OCI-LY3 (cell line): ENCODE results near the gene COL8A2.

ENCODE experiments used
- H2AFZ ChIP-seq: fragments of 200-600, 300-600 bp; shearing (Covaris generic); 2 replicates; pipeline ENCODE4 v1.6.0; 2014; ENCODE audit warnings: antibody characterized with exemption, low read depth, low read length
- H3K27ac ChIP-seq: fragments of 200-600, 300-600 bp; sonication (generic); 2 replicates; pipeline ENCODE4 v1.5.1; 2014; ENCODE audit warnings: mild to moderate bottlenecking, low read length, moderate library complexity, mixed read lengths
- H3K27me3 ChIP-seq: fragments of 200-600, 300-600 bp; sonication (generic); 2 replicates; pipeline ENCODE4 v1.6.1; 2014; ENCODE audit warnings: low read depth, low read length, mixed read lengths
- H3K36me3 ChIP-seq: fragments of 200-600, 300-600 bp; sonication (generic); replicated peaks from 2 replicates; pipeline ENCODE3; 2014; ENCODE audit warnings: low read depth, low read length, mixed read lengths
- H3K4me1 ChIP-seq: fragments of 300-600, 200-600 bp; sonication (generic); 2 replicates; pipeline ENCODE4 v1.6.1; 2014; ENCODE audit warnings: low read length, mixed read lengths
- H3K4me2 ChIP-seq: fragments of 200-600, 300-600 bp; sonication (generic); 2 replicates; pipeline ENCODE4 v1.6.1; 2014; ENCODE audit warnings: low read length, mixed read lengths
- H3K4me3 ChIP-seq: fragments of 300-600, 200-600 bp; sonication (generic); 2 replicates; pipeline ENCODE4 v1.5.1; 2014; ENCODE audit warnings: antibody characterized with exemption, mild to moderate bottlenecking, low read length, moderate library complexity
- H3K79me2 ChIP-seq: fragments of 300-600, 200-600 bp; shearing (Covaris generic); 2 replicates; pipeline ENCODE4 v1.6.1; 2014; ENCODE audit warnings: mild to moderate bottlenecking, low read length, mixed read lengths
- H3K9ac ChIP-seq: fragments of 300-600, 200-600 bp; shearing (Covaris generic); 2 replicates; pipeline ENCODE4 v1.6.0; 2014; ENCODE audit warnings: mild to moderate bottlenecking, low read length, moderate library complexity
- H3K9me3 ChIP-seq: fragments of 200-600, 300-600 bp; shearing (Covaris generic); 2 replicates; pipeline ENCODE4 v1.6.1; 2014; ENCODE audit warnings: low read length, mixed read lengths; ENCODE audit not compliant: insufficient read depth
- H4K20me1 ChIP-seq: fragments of 200-600, 300-600 bp; sonication (generic); 2 replicates; pipeline ENCODE4 v1.6.1; 2016; ENCODE audit warnings: low read length, mixed read lengths; ENCODE audit not compliant: insufficient read depth
- CTCF ChIP-seq: fragments of 200-600, 300-600 bp; sonication (generic); IDR thresholded peaks from 2 replicates; pipeline ENCODE4 v1.5.1; 2014; ENCODE audit warnings: antibody characterized with exemption, low read length, low read depth
- EZH2phosphoT487 ChIP-seq: fragments of 200-600 bp; shearing (Covaris generic); IDR thresholded peaks from 2 replicates; pipeline ENCODE4 v1.6.1; 2018; ENCODE audit warnings: antibody characterized with exemption, mixed run types, low read depth

The COL8A2 gene

DNA sequence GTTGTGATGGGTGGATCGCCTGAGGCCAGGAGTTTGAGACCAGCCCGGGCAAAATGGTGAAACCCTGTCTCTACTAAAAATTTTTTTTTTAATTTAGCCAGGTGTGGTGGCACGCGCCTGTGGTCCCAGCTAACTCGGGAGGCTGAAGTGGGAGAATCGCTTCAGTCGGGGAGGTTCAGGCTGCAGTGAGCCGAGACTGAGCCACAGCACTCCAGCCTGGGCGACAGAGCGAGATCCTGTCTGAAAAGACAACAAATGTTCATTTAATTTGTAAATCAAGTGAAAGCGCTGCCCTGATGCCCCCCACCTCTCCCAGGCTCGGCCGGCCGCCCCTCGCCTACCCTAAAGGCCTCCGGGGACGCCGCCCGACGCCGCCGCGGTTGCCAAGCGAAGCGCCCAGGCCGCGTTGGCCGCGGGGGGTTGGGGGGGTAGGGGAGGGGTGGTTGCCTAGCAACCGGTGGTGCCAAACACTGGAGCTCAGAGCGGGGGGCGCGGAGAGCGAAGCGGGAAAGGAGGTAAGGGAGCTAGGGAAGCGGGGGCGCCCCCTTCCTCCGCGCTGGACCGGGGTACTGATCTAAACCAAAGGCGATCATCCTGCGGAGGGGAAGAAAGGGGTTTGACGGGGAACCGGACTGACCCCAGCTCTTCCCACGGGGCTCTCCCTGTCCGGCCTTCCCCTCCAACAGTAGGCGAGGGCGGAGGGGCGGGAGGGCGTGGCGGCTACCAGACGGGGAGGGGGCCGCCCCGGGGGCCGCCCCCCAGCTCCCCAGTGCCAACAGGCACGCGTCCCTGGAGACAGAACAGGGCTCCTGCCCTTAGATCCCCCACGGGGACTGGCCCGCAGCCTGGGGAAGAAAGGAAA lies 41.2 kb downstream of the COL8A2 start, which contains the start of gene TEKT2:
Gene TEKT2, plus strand, starts transcription at position 460 of the 862 bp plus-strand sequence. CDS start 828 bp downstream, outside the sequence.
- H3K27me3 ChIP-seq, result no peaks in the 10 kb centered on the region
- TF ChIP-seq CTCF, result no peak
- no peak for TF ChIP-seq EZH2phosphoT487
- no peak within 1 kb of the TSS for H3K4me3 ChIP-seq
- H3K9me3 ChIP-seq, result no peaks in the 10 kb centered on the region
- H3K36me3 ChIP-seq, result no peaks in the 10 kb centered on the region
- no peaks in the 10 kb centered on the region for H3K4me1 ChIP-seq
- no peak within 1 kb of the TSS for H2AFZ ChIP-seq
- H4K20me1 ChIP-seq, result no peaks in the 10 kb centered on the region
- no peak within 1 kb of the TSS for H3K9ac ChIP-seq
- peaks cover 1% of the 10 kb centered on the region for H3K79me2 ChIP-seq
- no peak within 1 kb of the TSS for H3K4me2 ChIP-seq
- no peak within 1 kb of the TSS for H3K27ac ChIP-seq

- no peaks in the 10 kb centered on the region for H4K20me1 ChIP-seq
- H3K4me2 ChIP-seq, result no peak overlapping the region
- H3K36me3 ChIP-seq, result no peaks in the 10 kb centered on the region
- no peak overlapping the region for H3K27ac ChIP-seq
- H3K9me3 ChIP-seq, result no peaks in the 10 kb centered on the region
- no peak for TF ChIP-seq EZH2phosphoT487
- H2AFZ ChIP-seq, result no peak overlapping the region
- H3K79me2 ChIP-seq, result no peaks in the 10 kb centered on the region
- no peaks in the 10 kb centered on the region for H3K27me3 ChIP-seq
- H3K4me3 ChIP-seq, result no peak overlapping the region
- H3K9ac ChIP-seq, result no peak overlapping the region
- H3K4me1 ChIP-seq, result no peaks in the 10 kb centered on the region
Observed at GRCh38 chr1:36083219-36083618, 41.8 kb downstream of the COL8A2 start.

DNA sequence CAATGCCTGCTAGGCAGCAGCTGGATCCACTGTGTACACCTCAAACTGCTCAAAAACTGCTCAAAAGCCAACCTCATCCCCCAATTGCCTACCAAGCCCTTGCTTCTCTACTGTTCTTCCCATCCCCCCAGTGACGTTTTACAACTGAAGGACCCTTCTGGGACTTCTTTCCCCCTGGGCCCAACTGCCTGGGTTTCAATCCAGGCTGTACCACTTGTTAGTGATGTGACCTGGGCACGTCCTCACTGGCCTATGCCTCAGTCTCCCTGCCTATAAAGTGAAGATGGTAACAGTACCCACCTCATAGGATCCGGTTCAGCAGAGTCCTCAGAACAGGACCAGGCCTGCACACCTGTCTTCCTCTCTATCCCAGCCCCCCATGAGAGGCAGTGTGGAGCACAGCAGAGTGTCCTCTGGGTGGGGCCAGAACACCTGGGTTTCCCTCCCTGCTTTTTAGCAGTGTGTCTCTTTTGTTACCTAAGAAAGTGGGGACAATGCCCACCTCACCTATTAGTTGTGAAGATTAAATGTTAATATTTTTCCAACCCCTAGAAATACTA lies 43.0 kb downstream of the COL8A2 start:
- Histone ChIP-seq H3K27ac (no peak overlapping the region), H3K27me3 (no peaks in the 10 kb centered on the region), H3K4me2 (no peak overlapping the region), H2AFZ (no peak overlapping the region), H3K4me1 (no peaks in the 10 kb centered on the region), H3K4me3 (no peak overlapping the region), H3K79me2 (no peaks in the 10 kb centered on the region), H3K36me3 (no peaks in the 10 kb centered on the region), H3K9me3 (no peaks in the 10 kb centered on the region), H3K9ac (no peak overlapping the region), H4K20me1 (no peaks in the 10 kb centered on the region)
- TF ChIP-seq CTCF (no peak), EZH2phosphoT487 (no peak)

- no peaks in the 10 kb centered on the region for H3K9me3 ChIP-seq
- H3K4me2 ChIP-seq, result no peak overlapping the region
- H2AFZ ChIP-seq, result no peak overlapping the region
- H3K79me2 ChIP-seq, result no peaks in the 10 kb centered on the region
- H3K4me1 ChIP-seq, result no peaks in the 10 kb centered on the region
- H3K4me3 ChIP-seq, result no peak overlapping the region
- H3K36me3 ChIP-seq, result no peaks in the 10 kb centered on the region
- H4K20me1 ChIP-seq, result no peaks in the 10 kb centered on the region
- no peak overlapping the region for H3K9ac ChIP-seq
- H3K27me3 ChIP-seq, result no peaks in the 10 kb centered on the region
- no peak for TF ChIP-seq CTCF
- no peak for TF ChIP-seq EZH2phosphoT487
- no peak overlapping the region for H3K27ac ChIP-seq
Observed at GRCh38 chr1:36080801-36081200, 44.2 kb downstream of the COL8A2 start.
